Endometrium (tissue), 2 donors: ENCODE measurements around the gene CCDC80.

Experiments used
- FAIRE-seq: peaks from 2 replicates; lab custom pipeline; 2012; peaks lifted over from hg19 to GRCh38; lab: Jason Lieb, UNC
- donor health status: control.
- donor health status: control.

CCDC80 gene

GRCh38 chr3:112654979-112655378 is 14.0 kb upstream of the CCDC80 start:
- peak; percentile 48 for FAIRE-seq

GRCh38 chr3:112654492-112654891 is 13.5 kb upstream of the CCDC80 start:
- FAIRE-seq = no peak

DNA sequence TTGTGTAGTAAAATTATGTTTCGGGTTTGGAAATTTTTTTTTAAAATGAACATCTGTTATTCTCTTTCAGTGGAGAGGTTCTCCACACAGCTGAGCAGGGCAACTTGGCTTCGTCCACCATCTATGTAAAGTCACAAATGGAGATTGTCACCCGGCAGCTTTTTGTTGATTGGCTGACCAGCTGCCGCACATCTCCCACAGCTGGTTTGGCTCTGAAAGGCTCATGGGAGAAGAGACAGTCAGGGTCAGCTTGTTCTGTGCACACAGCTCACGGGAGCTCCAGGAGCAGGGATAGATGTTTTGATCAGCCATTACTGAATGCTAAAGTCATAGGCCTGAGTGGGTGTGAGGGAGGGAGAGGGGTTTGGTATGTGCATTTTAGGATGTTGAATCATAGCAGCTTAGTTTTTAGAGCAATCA is 12.9 kb upstream of the CCDC80 start:
- no peak for FAIRE-seq

DNA sequence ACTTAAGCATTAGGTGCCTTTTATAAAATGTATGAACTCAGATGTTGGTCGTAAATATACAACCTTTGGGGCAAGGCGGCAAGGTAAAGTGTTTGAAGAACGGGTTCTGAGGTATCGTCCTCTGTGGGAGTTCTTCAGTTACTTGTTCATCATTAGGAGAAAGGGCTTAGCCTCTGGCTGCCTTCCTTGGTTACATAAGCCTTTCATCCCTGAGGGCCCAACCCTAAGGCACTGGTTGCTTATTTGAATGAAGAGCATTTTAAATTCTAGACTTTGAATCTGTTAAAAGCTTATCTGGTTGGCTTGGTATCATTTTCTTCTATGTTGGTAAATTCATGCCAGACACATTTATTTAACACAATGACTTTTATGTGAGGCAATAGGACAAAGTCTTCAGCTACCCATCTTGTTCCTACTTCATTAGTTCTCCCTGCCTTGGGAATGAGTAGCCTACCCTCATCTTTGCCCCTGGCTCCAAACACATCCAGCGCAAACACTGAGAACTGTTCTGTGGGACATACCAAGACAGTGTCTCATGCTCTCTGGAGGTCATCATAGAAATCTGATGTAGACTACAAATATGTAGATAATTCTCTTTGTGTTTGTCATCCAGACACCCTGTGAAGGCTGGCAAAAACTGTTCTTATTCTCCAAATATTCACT is 12.4 kb upstream of the CCDC80 start:
- no peak for FAIRE-seq

DNA sequence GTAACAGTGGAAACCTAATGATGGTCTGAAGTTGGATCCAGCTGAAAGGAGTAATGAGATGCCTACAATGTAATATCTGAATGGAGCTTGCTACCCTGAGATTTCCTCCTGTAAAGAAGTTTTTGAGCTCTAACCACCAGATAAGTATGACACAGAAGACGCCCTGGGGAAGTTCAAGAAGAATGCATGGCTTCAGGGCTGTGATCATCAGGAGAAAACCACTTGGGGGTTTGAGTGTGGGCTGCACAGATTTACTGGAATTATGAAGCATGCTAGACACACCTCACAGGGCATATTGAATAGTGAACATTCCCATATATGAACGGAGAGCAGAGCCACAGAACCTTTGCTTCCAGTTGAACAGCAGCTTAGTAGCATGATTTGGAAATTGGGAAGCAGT is 10.6 kb upstream of the CCDC80 start:
- FAIRE-seq = no peak

GRCh38 chr3:112651071-112651470 is 10.1 kb upstream of the CCDC80 start:
- FAIRE-seq = no peak

DNA sequence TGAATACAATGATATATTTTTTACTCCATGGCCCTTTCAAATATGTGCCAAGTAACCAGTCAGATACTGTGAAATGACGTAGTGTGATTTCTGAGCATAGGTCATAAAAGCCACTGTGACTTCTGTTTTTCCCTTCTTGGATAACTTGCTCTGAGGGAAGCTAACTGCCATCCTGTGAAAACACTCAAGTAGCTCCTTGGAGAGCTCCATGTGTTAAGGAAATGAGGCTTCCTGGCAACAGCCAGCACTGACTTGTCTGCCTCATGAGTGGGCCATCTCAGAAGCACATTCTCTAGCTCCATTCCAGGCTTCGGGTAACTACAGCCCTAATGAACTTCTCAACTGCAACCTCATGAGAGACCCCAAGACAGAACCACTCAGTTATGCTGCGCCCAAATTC is 9.5 kb upstream of the CCDC80 start:
- FAIRE-seq = no peak

GRCh38 chr3:112649478-112649735 is 8.5 kb upstream of the CCDC80 start:
- no peak for FAIRE-seq

GRCh38 chr3:112647122-112647521 is 6.2 kb upstream of the CCDC80 start:
- no peak for FAIRE-seq

GRCh38 chr3:112646623-112647022 is 5.7 kb upstream of the CCDC80 start:
- no peak for FAIRE-seq

DNA sequence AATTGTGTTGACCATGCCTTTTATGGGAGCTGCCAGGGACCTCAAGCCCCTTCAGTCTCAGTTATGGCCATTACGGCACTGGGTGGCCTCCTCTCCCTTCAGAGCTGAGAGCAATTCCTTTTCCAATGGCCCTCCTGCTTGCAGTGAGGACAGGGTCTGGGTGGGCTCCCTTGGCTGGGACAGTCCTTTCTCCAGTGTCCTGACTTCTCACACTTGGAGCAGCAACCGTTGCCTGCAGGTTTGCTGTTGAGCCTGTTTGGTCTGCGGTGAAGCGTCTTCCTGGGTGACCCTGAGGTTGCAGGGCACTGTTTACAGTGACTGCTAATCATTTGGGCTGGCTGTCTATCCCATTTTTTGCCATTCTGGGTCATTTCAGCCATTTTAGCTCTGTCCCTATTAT is 3.5 kb upstream of the CCDC80 start:
- no peak for FAIRE-seq

GRCh38 chr3:112643621-112644240 is 2.8 kb upstream of the CCDC80 start:
- FAIRE-seq = no peak

GRCh38 chr3:112642912-112643506 is 2.1 kb upstream of the CCDC80 start:
- FAIRE-seq = no peak

DNA sequence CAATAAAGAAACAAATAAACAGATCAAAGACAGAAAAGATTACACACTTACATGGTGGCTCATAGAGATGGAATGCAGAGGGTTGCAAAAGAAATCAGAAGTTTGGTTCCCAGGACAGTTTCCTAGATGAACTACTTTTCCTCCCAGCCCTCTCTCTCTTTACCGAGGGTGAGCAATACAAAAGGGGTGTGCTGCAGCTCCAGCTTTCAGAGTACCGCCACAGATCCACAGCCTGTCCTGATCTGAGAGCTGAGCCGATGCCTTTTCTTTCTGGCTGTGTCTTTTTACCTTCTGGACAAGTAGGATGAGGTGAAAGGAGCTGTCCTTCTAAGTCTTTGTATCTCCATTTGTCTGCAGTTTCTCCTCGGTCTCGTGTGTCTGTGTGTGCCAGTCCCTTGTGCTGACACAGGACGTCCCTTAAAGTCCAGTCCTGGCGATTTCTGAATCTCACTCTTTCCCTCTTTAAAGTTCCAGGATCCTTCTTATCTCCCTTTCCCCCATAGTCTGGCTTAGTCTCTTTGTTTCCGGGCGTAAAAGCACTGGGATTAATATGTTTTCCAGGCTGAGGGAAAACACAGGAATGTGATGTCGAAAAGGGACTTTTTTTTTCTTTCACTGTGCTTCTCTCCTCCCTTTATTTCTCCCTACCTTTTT is 540 bp downstream of the CCDC80 start:
- no peak for FAIRE-seq

DNA sequence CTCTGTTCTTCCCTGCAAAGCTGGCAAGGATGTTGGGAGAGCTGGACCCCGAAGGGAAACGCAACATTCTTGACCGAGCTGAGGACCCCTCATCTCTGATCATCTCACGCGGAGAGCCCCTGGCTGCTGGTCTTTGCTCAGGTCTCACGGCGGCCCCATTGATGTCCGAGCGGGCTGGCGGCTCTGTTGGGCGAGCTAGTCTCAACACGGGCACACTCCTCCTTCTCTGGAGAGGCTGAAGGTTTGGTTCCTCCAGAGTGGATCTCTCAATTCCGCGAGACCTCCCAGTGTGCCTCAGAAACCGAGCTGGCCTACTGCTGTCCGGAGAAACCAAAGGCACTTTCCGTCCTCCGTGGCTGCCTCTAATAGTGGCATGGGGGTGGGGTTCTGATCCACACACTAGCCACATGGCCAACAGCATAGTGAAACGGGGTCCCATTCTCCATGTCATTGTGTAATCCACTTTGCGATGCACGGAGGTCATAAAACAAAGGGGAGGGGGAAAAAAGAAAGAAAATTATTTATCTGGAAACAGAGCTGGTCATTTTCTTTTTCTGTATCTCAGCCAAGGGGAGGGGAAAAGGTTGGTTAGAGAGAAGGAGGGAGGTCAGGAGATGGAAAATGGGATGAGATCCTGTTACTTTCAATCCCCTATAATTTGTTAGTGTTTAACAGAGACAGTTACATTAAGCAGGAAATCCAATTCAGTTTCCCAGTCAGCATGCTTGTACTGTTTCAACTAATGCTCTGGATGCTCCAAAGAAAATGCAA is 1.3 kb downstream of the CCDC80 start:
- FAIRE-seq = no peak

GRCh38 chr3:112638327-112639020 is 2.5 kb downstream of the CCDC80 start:
- FAIRE-seq = no peak

DNA sequence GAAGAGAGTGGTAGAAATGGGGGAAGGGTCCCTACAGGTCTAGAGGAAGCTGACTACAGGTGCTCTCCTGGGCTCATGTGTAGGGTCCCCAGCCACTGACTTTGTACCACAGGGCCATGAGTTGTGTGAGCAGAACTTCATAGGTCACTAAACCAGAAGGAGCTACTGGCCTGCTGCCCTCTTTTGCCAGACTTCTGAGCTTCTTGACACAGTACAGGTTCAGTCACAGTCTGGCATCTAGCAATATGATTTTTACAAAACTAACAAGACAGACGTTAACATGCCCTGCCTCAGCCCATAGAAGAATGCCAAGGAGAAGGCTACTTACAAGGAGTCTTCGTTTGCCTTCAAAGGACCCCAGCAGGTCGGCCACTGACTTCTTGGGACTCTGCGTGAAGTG is 3.2 kb downstream of the CCDC80 start:
- no peak for FAIRE-seq

- no peak for FAIRE-seq
These were observed 5.3 kb downstream of the CCDC80 start for GRCh38 chr3:112635674-112636073.

- no peak for FAIRE-seq
These were observed 6.0 kb downstream of the CCDC80 start for GRCh38 chr3:112634786-112635541.

- no peak for FAIRE-seq
These were observed 7.2 kb downstream of the CCDC80 start for GRCh38 chr3:112633757-112634156.

- no peak for FAIRE-seq
These were observed 7.8 kb downstream of the CCDC80 start for GRCh38 chr3:112633191-112633590.
